Rectal smooth muscle tissue (tissue), 1 donor: ENCODE results near the gene SGMS1.

ENCODE experiments used
- H3K27ac ChIP-seq: one replicate; pipeline ENCODE4 v1.7.0; 2013; ENCODE audit warnings: low read depth, low read length, inconsistent platforms
- H3K27me3 ChIP-seq: one replicate; pipeline ENCODE4 v1.7.0; 2013; ENCODE audit warnings: low read length; ENCODE audit not compliant: control insufficient read depth, insufficient read depth
- H3K36me3 ChIP-seq: one replicate; pipeline ENCODE4 v1.7.0; 2013; ENCODE audit warnings: low read length; ENCODE audit not compliant: control insufficient read depth, insufficient read depth
- H3K4me1 ChIP-seq: one replicate; pipeline ENCODE4 v1.7.0; 2013; ENCODE audit warnings: low read length; ENCODE audit not compliant: control insufficient read depth, insufficient read depth
- H3K4me3 ChIP-seq: one replicate; pipeline ENCODE4 v1.7.0; 2013; ENCODE audit warnings: low read length
- H3K9ac ChIP-seq: one replicate; pipeline ENCODE4 v1.7.0; 2013; ENCODE audit warnings: low read length

The SGMS1 gene

DNA sequence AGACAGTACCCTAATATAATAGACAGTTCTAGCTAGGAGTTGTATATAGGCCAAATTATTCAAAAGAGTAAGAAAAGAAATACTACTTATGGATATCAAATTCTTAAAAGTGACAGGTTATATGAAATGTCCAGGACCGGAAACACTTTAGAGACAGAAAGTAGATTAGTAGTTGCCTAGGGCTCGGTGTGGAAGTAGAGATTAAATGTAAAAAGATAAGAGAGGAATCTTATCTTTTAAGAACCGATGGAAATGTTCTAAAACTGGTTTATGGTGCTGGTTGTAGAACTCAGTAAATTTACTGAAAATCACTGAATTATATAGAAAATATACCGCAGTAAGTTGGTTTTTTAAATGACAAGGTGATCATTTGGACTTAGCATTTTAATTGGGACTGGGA is 224.9 kb downstream of the SGMS1 start:
- Histone ChIP-seq H3K9ac (no peak overlapping the region), H3K4me1 (no peaks in the 10 kb centered on the region), H3K27me3 (no peaks in the 10 kb centered on the region), H3K36me3 (no peaks in the 10 kb centered on the region), H3K27ac (no peak overlapping the region), H3K4me3 (no peak overlapping the region)

DNA sequence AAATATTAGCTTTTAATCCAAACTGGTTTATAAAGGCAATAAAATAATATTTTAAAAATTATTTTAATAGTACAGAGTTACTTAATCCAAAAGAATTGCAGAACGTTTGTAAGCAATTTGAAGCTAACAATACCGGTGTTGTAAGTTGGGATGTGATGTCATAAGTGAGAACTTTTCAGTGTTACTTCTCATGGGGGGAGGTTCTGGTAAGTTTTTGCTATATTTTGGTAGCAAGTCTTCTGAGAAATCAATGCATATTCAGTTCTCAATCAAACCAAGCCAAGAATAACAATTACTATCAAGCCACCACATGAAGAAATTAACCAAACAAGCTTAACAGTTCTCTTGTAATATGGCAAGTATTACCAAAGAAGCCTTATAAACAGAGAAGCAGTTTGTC is 225.4 kb downstream of the SGMS1 start:
- no peaks in the 10 kb centered on the region for H3K4me1 ChIP-seq

DNA sequence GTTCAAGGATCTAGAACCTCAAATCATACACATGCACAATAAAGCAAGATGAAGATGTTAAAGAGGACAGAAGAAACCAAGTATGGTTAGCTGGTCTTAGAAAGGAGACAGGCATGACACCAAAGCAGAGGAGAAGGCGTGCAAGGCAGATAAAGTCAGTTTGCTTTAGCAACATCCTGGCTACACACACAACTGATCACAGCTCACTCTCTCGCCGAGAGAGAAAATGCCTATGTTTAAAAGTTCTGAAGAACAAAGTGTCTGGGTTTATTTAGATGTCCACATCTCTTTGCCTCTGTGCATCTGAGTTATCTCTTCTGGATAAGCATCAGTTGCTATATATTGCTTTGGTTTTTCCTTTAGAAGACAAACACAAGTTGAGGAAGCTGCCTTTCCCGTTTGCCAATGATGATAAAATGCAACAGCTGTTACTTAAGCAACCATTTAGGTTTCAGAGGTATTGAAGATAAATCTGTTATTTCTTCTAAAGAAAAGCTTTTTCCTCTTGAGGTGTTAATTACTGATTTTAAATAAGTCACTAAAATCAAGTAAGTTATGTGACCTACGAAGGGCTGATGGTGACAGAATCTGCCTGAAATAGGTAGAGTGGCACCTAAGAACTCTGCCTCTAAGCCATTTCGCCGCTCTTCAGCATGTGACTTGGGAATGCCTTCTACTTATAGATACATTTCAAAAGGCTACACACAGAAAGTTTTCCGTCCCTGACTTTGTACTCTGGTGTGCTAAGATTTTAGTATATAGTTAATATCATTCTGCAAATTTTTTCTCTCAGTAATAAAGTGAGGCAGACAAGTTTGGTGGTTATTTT is 226.2 kb downstream of the SGMS1 start:
- Histone ChIP-seq H3K36me3 (no peaks in the 10 kb centered on the region), H3K4me1 (no peaks in the 10 kb centered on the region), H3K4me3 (no peak overlapping the region), H3K27me3 (no peaks in the 10 kb centered on the region), H3K9ac (no peak overlapping the region), H3K27ac (no peak overlapping the region)

More for the DNA sequence above, 225.4 kb downstream of the SGMS1 start:
- H3K36me3 ChIP-seq, result no peaks in the 10 kb centered on the region
- H3K9ac ChIP-seq, result no peak overlapping the region
- H3K27ac ChIP-seq, result no peak overlapping the region
- no peaks in the 10 kb centered on the region for H3K27me3 ChIP-seq
- no peak overlapping the region for H3K4me3 ChIP-seq

DNA sequence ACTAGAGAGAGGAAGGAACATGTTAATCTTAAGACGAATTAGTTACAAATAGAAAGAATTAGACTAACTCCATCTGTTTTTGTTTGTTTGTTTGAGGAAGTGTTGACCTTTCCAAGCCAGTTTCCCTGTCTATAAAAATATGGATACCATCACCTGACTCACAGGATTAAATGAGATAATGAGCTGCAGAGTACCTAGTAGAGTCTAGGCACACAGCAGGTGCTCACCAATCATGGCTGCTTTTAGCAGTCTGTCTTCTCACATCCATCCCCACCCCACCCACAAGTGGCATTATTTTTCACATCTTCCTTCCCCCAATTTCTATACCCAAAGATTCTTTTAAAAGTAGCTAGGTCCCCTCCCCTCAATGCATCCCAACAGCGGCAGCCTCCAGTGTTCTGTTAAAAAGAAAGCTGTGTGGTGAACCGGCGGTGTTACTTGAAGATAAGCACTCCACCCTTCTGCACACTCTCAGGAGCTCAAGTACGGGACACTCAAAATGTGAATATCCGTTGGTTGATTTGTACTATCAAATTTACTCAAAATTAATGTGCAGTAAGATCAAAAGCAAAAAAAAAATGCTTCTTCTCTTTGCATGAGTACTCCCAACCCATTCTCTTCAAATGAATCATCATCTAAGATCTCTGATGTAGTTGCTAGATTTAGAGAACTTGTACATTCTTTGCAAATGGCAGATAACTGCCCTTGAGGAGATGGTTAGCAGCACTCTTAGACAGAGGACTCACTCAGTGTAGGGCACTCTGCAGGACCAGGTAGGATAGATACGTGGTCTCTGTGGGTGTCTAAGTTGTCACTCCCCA is 227.1 kb downstream of the SGMS1 start:
- H3K4me3 ChIP-seq, result no peak overlapping the region
- no peaks in the 10 kb centered on the region for H3K27me3 ChIP-seq
- no peak overlapping the region for H3K9ac ChIP-seq
- H3K36me3 ChIP-seq, result no peaks in the 10 kb centered on the region
- H3K4me1 ChIP-seq, result no peaks in the 10 kb centered on the region
- no peak overlapping the region for H3K27ac ChIP-seq

DNA sequence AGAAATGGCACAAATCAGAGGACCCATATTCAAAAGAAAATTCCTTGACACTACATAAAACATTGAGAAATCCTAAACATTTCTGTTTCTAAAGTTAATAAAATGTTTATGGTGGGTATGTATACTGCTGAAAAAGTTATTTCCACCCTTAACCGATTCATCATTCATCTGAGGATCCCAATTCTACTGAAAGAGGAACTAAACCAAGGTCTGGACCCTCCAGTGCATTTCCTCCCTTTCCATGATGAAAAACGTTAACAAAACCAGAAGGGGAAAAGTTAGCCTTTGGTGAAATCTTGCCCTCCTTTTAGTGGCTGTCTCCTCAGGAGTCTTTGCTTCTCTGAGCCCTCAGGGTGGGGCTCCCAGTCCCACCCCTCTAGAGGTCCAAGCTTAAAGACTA is 227.9 kb downstream of the SGMS1 start:
- Histone ChIP-seq H3K4me1 (no peaks in the 10 kb centered on the region), H3K36me3 (no peaks in the 10 kb centered on the region), H3K9ac (no peak overlapping the region), H3K4me3 (no peak overlapping the region), H3K27ac (no peak overlapping the region), H3K27me3 (no peaks in the 10 kb centered on the region)

DNA sequence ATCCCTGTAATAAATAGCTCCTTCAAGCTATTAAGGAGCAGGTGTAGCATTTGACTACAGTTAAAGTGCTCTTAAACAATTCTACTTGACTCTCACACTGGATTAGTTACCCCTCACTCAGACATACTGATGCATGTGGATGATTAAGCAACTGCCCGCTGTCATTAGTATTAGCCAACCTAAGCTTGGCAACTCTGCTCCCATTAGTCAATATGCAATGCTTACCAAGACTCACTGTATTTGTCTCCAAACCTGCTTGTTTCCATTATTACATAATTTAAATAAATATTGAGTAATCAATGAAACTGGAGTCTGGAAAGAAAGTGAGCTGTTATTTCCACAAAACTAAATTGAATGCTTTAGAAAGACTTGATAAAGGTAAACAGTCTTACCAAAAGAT is 228.5 kb downstream of the SGMS1 start:
- H3K4me3 ChIP-seq, result no peak overlapping the region
- no peak overlapping the region for H3K27ac ChIP-seq
- no peaks in the 10 kb centered on the region for H3K4me1 ChIP-seq

DNA sequence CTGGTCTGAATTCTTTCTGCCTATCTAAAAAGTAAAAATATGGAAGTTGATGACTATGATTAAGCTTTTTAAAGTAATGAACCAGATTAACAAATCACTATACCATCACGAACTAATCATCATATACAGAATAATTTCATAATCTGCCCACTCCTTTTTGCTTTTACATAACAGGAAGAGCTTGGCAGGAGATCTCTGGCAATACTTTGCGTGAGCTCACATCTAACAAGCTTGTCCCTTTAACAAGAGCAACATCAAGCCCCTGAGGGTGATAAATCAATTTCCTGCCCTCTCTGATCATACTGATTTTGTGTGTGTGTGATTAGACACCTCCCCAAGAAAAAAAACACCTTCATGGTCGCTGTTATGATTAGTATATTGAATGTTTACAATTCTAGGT is 228.9 kb downstream of the SGMS1 start:
- H3K9ac ChIP-seq, result no peak overlapping the region
- H3K36me3 ChIP-seq, result no peaks in the 10 kb centered on the region
- no peaks in the 10 kb centered on the region for H3K4me1 ChIP-seq
- no peak overlapping the region for H3K27ac ChIP-seq
- H3K27me3 ChIP-seq, result no peaks in the 10 kb centered on the region
- no peak overlapping the region for H3K4me3 ChIP-seq

More for the DNA sequence above, 228.5 kb downstream of the SGMS1 start:
- Histone ChIP-seq H3K36me3 (no peaks in the 10 kb centered on the region), H3K27me3 (no peaks in the 10 kb centered on the region), H3K9ac (no peak overlapping the region)

DNA sequence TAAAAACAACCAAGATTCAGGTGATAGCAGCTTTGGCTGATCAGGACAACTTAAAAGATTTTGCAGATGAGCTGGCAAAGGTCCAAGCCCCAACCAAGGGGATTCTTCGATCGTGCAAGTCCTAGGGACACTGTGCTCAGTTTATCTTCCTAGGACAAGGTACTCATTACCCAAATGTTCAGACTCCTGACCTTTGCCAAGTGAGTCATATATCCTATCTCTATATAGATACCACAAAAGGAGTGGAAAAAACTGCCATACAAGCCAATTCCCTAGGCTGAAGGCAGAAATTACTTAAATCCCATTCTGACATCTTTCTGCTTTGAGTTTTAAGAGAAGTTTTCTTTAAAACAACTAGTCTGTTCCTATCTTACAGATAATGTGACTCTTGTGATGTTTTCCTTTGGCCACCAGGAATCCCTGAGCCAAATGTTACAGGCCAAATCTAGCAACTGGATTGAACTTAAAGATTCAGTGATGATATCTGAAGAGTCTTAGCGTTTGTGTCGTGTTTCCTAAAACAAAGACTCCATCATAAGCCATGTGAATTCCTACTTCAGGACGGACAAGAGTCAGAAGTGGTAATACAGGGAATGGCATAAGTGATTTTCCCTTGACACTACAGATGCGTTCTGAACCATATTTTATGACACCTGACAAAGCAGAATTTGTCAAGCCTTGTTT is 229.8 kb downstream of the SGMS1 start:
- H3K4me1 ChIP-seq, result no peaks in the 10 kb centered on the region
- H3K4me3 ChIP-seq, result no peak overlapping the region
- H3K27ac ChIP-seq, result no peak overlapping the region
- H3K9ac ChIP-seq, result no peak overlapping the region
- no peaks in the 10 kb centered on the region for H3K36me3 ChIP-seq
- no peaks in the 10 kb centered on the region for H3K27me3 ChIP-seq

DNA sequence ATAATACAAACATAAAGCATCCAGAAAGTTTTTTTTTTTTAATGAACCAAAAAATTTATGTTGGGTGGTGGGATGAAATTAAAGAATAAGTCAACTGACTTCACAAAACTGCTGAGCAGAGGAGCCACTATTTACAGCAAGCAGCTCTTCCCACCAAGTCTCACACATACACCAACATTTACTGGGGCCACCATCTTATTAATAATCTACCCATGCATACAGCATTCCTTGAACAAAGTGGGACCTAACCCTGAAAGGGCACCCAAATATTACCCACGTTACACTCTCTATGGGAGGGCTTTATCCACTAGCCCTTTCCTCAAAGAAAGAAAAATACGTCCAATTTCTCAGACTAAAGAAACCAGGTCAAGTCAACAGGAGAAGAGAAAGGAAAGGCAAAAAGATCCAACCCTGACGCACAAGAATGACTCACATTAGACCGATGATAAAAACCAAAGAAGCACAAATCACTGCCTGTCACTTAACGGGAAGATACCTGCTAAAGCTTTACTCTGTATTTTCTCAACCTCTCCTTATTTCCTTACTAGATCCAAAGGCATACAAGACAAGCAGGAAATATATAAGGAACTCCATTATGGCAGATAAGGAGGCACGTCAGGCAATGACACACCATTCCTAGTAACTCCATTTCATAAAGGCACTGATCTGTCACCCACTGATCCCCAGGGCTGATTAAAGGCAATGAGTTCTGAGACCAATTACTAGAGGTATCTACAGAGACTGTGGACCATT is 230.6 kb downstream of the SGMS1 start:
- H3K36me3 ChIP-seq, result no peaks in the 10 kb centered on the region
- H3K27me3 ChIP-seq, result no peaks in the 10 kb centered on the region
- H3K4me3 ChIP-seq, result no peak overlapping the region
- no peaks in the 10 kb centered on the region for H3K4me1 ChIP-seq
- H3K9ac ChIP-seq, result no peak overlapping the region
- H3K27ac ChIP-seq, result no peak overlapping the region

DNA sequence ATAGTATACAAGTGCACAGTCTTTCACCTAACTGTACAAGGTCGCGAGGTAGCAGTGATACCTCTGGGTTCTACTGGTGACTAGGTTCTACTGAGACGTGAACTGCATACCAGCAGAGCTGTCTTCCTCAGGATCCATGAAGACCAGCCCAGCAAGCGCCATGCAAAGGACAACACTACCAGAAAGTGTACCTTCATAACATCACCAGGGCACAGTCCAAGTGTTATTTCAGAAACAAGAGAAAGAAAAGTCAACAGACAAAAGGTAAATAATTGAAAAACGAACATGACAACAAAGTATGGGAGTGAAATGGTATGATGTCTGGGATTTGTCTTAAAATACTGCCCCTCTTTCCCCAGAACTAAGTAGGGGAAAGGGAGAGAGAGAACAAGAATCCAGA is 231.3 kb downstream of the SGMS1 start:
- Histone ChIP-seq H3K27ac (no peak overlapping the region), H3K36me3 (no peaks in the 10 kb centered on the region), H3K4me1 (no peaks in the 10 kb centered on the region), H3K9ac (no peak overlapping the region), H3K4me3 (no peak overlapping the region), H3K27me3 (no peaks in the 10 kb centered on the region)

DNA sequence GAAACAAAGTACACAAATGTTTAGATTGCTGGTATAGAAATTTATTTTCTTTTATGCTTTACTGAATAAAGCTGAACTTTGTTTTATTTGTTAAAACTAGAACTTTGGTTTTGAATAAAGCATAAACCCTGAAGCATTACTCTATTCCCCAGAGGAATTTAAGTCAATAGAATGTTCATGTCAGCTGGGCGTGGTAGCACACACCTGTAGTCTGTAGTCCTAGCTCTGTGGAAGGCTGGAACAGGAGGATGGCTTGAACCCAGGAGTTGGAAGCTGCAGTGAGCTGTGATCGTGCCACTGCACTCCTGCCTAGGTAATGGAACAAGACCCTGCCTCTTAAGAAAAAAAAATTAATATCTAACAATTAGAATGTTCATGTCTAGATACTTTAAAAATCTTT is 233.5 kb downstream of the SGMS1 start:
- Histone ChIP-seq H3K36me3 (no peaks in the 10 kb centered on the region), H3K4me1 (no peaks in the 10 kb centered on the region), H3K4me3 (no peak overlapping the region), H3K27me3 (no peaks in the 10 kb centered on the region), H3K9ac (no peak overlapping the region), H3K27ac (no peak overlapping the region)

DNA sequence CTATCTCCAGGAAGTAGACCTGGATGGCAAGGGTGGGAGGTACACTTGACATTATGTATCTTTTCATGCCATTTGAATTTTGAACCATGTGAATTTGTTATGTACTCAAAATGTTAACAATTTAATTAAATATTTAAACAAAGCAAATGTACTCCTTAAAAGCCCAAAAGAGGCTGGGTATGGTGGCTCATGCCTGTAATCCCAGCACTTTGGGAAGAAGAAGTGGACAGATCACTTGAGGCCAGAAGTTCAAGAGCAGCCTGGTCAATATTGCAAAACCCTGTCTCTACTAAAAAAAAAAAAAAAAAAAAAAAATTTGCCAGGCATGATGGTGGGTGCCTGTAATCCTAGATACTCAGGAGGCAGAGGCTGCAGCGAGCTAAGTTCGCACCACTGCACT is 235.6 kb downstream of the SGMS1 start:
- Histone ChIP-seq H3K27ac (no peak overlapping the region), H3K9ac (no peak overlapping the region), H3K27me3 (no peaks in the 10 kb centered on the region), H3K4me3 (no peak overlapping the region), H3K4me1 (no peaks in the 10 kb centered on the region), H3K36me3 (no peaks in the 10 kb centered on the region)
